Measurements from ENCODE around the gene SYNPO. TPM values are rescaled to one million over a fixed set of nuclear protein-coding genes. Genes with fewer than 3 reads are reported as not detected.

The SYNPO gene
- total RNA-seq, 1 donor from 2014 or later = 49.3 TPM

DNA sequence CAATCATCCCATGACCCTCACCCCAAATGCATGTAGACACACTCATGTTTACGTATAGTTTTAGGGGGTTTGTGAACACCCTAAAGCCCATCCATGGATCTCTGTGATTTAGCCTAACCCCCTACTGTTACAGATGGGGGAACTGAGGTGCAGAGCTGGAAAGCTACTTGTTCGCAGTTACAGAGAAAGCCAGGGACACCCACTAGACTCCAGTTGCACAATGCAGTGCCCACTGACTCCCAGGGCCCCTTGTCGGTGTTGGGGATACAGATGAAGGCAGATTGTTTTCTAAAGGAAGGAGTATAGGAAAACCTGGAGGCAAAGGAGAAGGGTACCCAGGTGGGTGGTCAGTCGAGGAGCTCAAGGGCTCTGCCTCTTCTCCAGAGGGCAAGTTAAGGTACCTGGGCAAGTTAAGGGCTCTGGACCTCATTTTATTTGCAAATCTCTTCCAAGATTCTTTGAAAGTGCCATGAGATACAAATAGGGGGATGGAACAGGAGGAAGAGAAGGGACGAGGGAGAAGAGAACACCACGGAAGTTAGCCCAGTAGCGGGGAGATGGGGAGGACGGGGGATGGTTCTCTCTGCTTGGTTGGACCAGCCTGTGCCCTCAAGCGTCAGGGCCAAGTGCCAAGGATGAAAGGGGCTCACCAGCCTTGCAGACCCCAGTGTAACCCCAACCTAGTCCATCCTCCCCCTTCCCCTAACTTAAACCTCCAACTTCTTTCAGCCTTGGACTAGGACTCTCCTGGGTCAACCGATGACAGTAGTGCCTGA lies 21.5 kb downstream of the SYNPO start:
- Mint-ChIP-seq H3K27ac (no peak overlapping the region), H3K4me1 (peaks cover 9% of the 10 kb centered on the region), H3K4me3 (no peak overlapping the region), H3K36me3 (ENCODE audit: low read depth) (no peaks in the 10 kb centered on the region), H3K9me3 (no peaks in the 10 kb centered on the region), H3K27me3 (peaks cover 1% of the 10 kb centered on the region)
- TF ChIP-seq, protein P1, sequence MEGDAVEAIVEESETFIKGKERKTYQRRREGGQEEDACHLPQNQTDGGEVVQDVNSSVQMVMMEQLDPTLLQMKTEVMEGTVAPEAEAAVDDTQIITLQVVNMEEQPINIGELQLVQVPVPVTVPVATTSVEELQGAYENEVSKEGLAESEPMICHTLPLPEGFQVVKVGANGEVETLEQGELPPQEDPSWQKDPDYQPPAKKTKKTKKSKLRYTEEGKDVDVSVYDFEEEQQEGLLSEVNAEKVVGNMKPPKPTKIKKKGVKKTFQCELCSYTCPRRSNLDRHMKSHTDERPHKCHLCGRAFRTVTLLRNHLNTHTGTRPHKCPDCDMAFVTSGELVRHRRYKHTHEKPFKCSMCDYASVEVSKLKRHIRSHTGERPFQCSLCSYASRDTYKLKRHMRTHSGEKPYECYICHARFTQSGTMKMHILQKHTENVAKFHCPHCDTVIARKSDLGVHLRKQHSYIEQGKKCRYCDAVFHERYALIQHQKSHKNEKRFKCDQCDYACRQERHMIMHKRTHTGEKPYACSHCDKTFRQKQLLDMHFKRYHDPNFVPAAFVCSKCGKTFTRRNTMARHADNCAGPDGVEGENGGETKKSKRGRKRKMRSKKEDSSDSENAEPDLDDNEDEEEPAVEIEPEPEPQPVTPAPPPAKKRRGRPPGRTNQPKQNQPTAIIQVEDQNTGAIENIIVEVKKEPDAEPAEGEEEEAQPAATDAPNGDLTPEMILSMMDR (IDR thresholded peaks at IDR 0.05) = no peak
- DNase-seq (no peak), ATAC-seq (ENCODE audit: low read depth) (no peak)
- intact Hi-C loops (cut with micrococcal nuclease) = no loop called here
- POLR2A ChIA-PET = no interaction called here
- CTCF ChIA-PET = interaction anchor here (1.6 kb wide), 1 partner anchor 101 kb away, joined by 7 read pairs; no protein-coding TSS in a partner anchor

GRCh38 chr5:150662731-150663516 lies 22.5 kb downstream of the SYNPO start:
- no peaks in the 10 kb centered on the region for H3K4me1 Mint-ChIP-seq
- DNase-seq = no peak
- H3K27ac Mint-ChIP-seq = no peak overlapping the region

DNA sequence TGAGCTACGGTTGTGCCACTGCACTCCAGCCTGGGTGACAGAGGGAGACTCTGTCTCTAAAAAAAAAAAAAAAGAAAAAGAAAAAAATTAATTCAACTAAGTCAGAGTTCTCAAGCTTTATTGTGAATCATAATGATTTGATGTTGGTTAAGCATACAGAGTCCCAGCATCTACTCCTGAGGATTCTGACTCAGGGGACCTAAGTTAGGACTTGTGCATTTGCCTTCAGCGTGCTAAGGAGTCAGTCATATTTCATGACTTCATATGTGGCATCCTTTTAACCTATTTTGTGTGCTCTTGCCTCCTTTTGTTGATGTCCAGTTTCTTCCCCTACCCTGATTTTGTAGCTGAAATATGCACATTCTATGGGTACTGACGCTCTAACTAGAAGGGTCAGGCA lies 23.5 kb downstream of the SYNPO start:
- no peak overlapping the region for H3K27ac Mint-ChIP-seq
- ATAC-seq (ENCODE audit: low read depth) (no peak), DNase-seq (no peak)
- TF ChIP-seq, protein P1 (IDR thresholded peaks at IDR 0.05) = no peak
- no peaks in the 10 kb centered on the region for H3K9me3 Mint-ChIP-seq
- no peak overlapping the region for H3K4me3 Mint-ChIP-seq
- H3K4me1 Mint-ChIP-seq = no peaks in the 10 kb centered on the region
- POLR2A ChIA-PET = interaction anchor here (0.9 kb wide), 1 partner anchor 214 kb away, joined by 3 read pairs; no protein-coding TSS in a partner anchor
- CTCF ChIA-PET = no interaction called here
- H3K36me3 Mint-ChIP-seq (ENCODE audit: low read depth) = no peaks in the 10 kb centered on the region
- intact Hi-C loops (cut with micrococcal nuclease) = no loop called here
- H3K27me3 Mint-ChIP-seq = peaks cover 1% of the 10 kb centered on the region

More at GRCh38 chr5:150662731-150663516, 22.5 kb downstream of the SYNPO start:
- TF ChIP-seq, protein P1 (IDR thresholded peaks at IDR 0.05) = no peak
- no peak overlapping the region for H3K4me3 Mint-ChIP-seq
- CTCF ChIA-PET = no interaction called here
- intact Hi-C loops (cut with micrococcal nuclease) = no loop called here
- no peaks in the 10 kb centered on the region for H3K9me3 Mint-ChIP-seq
- ATAC-seq (ENCODE audit: low read depth) = no peak
- H3K27me3 Mint-ChIP-seq = peaks cover 1% of the 10 kb centered on the region
- no peaks in the 10 kb centered on the region for H3K36me3 Mint-ChIP-seq (ENCODE audit: low read depth)
- POLR2A ChIA-PET = interaction anchor here (0.9 kb wide), 1 partner anchor 213 kb away, joined by 3 read pairs; no protein-coding TSS in a partner anchor

- TF ChIP-seq, protein P1 (IDR thresholded peaks at IDR 0.05) = no peak
- peaks cover 5% of the 10 kb centered on the region for H3K27me3 Mint-ChIP-seq
- no peaks in the 10 kb centered on the region for H3K9me3 Mint-ChIP-seq
- no peak for ATAC-seq (ENCODE audit: low read depth)
- no peaks in the 10 kb centered on the region for H3K4me1 Mint-ChIP-seq
- no peaks in the 10 kb centered on the region for H3K36me3 Mint-ChIP-seq (ENCODE audit: low read depth)
- H3K27ac Mint-ChIP-seq = no peak overlapping the region
- intact Hi-C loops (cut with micrococcal nuclease) = no loop called here
- POLR2A ChIA-PET = no interaction called here
- no peak overlapping the region for H3K4me3 Mint-ChIP-seq
- CTCF ChIA-PET = no interaction called here
- no peak for DNase-seq
These were observed 24.6 kb downstream of the SYNPO start for GRCh38 chr5:150665044-150665443.
